IPS-20b (cell line): ENCODE results near the gene RHOB.
"Not testable (repeated sequence)": the region's sequence is repeated elsewhere in the genome, so short reads cannot be mapped to it uniquely, and the experiment has no call there.

Experiments used
- H3K27ac ChIP-seq: one replicate; pipeline ENCODE4 v1.5.1; 2013; ENCODE audit warnings: low read length
- H3K27me3 ChIP-seq: 2 replicates; pipeline ENCODE4 v1.6.1; 2013; ENCODE audit warnings: mild to moderate bottlenecking, low read length, inconsistent platforms; ENCODE audit not compliant: insufficient read depth
- H3K36me3 ChIP-seq: 2 replicates; pipeline ENCODE4 v1.6.1; 2013; ENCODE audit warnings: low read depth, mild to moderate bottlenecking, inconsistent platforms, low read length, moderate library complexity; ENCODE audit not compliant: insufficient read depth
- H3K4me1 ChIP-seq: 2 replicates; pipeline ENCODE4 v1.6.1; 2013; ENCODE audit warnings: mild to moderate bottlenecking, control low read depth, inconsistent platforms, low read length, moderate library complexity; ENCODE audit not compliant: insufficient read depth
- H3K4me3 ChIP-seq: 2 replicates; pipeline ENCODE4 v1.5.1; 2013; ENCODE audit warnings: mild to moderate bottlenecking, low read length, inconsistent platforms
- H3K9ac ChIP-seq: 2 replicates; pipeline ENCODE4 v1.6.1; 2013; ENCODE audit warnings: low read depth, mild to moderate bottlenecking, inconsistent platforms, low read length, moderate library complexity
- H3K9me3 ChIP-seq: 2 replicates; pipeline ENCODE4 v1.6.1; 2013; ENCODE audit warnings: mild to moderate bottlenecking, low read depth, low read length, inconsistent platforms; ENCODE audit not compliant: insufficient read depth

Gene RHOB

DNA sequence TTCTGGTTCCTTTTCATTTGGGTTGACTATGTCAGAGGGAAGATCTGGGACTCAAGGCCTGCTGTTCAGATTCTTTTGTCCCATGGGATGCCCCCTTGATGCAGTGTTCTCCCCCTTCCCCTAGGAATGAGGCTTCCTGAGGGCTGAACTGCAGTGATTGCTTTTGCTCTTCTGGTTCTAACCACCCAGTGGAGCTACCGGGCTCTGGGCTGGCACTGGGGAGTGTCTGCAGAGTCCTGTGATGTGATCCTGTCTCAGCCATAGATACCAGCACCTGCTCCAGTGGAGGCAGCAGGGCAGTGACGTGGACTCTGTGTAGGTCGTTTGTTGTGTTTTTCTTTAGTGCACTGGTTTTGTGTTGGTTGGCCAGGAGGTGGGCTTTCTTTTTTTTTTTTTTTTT is 32.1 kb upstream of the RHOB start:
- H3K36me3 ChIP-seq: no peaks in the 10 kb centered on the region
- no peak overlapping the region for H3K4me3 ChIP-seq
- H3K27me3 ChIP-seq: no peaks in the 10 kb centered on the region
- no peaks in the 10 kb centered on the region for H3K9me3 ChIP-seq
- H3K9ac ChIP-seq: no peak overlapping the region
- H3K4me1 ChIP-seq: no peaks in the 10 kb centered on the region
- H3K27ac ChIP-seq: no peak overlapping the region

DNA sequence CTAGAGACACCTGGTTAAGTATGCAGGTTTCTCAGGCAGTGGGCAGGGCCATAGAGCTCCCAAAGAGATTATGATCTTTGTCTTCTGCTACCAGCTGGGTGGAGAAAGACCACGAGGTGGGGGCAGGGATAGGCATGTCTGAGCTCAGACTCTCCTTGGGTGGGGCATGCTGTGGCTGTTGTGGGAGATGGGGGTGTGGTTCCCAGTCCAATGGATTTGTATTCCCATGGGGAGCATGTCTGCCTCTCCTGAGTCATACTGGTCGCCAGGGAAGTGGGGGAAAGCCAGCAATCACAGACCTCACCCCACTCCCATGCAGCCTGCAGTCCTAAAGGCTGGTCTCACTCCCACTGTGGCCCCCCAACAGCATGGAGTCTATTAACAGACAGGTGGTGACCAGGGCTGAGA is 31.4 kb upstream of the RHOB start:
- H3K4me1 ChIP-seq: no peaks in the 10 kb centered on the region
- H3K27ac ChIP-seq: no peak overlapping the region
- no peaks in the 10 kb centered on the region for H3K27me3 ChIP-seq
- H3K36me3 ChIP-seq: no peaks in the 10 kb centered on the region
- no peaks in the 10 kb centered on the region for H3K9me3 ChIP-seq
- H3K4me3 ChIP-seq: no peak overlapping the region
- no peak overlapping the region for H3K9ac ChIP-seq

- no peak overlapping the region for H3K9ac ChIP-seq
- no peaks in the 10 kb centered on the region for H3K9me3 ChIP-seq
- H3K27ac ChIP-seq: no peak overlapping the region
- H3K4me1 ChIP-seq: no peaks in the 10 kb centered on the region
- H3K4me3 ChIP-seq: no peak overlapping the region
- no peaks in the 10 kb centered on the region for H3K27me3 ChIP-seq
- no peaks in the 10 kb centered on the region for H3K36me3 ChIP-seq
Observed at GRCh38 chr2:20416723-20417122, 30.2 kb upstream of the RHOB start.

GRCh38 chr2:20417230-20417821 is 29.5 kb upstream of the RHOB start:
- not testable (repeated sequence) for H3K4me1 ChIP-seq, H3K9ac ChIP-seq, H3K27ac ChIP-seq, H3K27me3 ChIP-seq, H3K9me3 ChIP-seq, H3K4me3 ChIP-seq, H3K36me3 ChIP-seq

- H3K27ac ChIP-seq: no peak overlapping the region
- no peak overlapping the region for H3K4me3 ChIP-seq
- no peaks in the 10 kb centered on the region for H3K27me3 ChIP-seq
- no peaks in the 10 kb centered on the region for H3K4me1 ChIP-seq
- H3K9ac ChIP-seq: no peak overlapping the region
- H3K36me3 ChIP-seq: no peaks in the 10 kb centered on the region
- H3K9me3 ChIP-seq: no peaks in the 10 kb centered on the region
Observed at GRCh38 chr2:20418519-20418918, 28.4 kb upstream of the RHOB start.

- Histone ChIP-seq H3K4me3 (no peak overlapping the region), H3K27ac (no peak overlapping the region), H3K9me3 (no peaks in the 10 kb centered on the region), H3K4me1 (no peaks in the 10 kb centered on the region), H3K9ac (no peak overlapping the region), H3K36me3 (no peaks in the 10 kb centered on the region), H3K27me3 (no peaks in the 10 kb centered on the region)
Observed at GRCh38 chr2:20419007-20419576, 27.8 kb upstream of the RHOB start.

DNA sequence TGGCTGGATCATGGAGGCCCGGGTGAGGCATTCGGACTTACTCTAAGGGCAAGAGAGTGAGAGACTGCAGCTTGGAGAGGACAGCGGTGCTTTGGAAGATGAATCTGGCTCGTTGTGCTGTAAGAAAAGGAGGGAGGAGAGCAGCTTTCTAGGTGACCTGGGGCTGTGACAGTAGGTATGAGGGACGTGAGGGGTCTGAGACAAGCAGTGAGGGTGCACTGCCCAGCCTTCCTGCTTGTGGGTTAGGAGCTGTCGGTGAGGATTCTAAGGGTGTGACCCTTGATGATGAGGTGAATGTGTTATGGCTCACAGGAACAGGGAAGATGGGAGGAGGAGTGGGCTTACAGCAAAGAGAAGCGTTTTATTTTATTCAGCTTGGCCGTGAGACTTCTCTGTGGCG is 27.1 kb upstream of the RHOB start:
- H3K9ac ChIP-seq: no peak overlapping the region
- H3K4me3 ChIP-seq: no peak overlapping the region
- no peaks in the 10 kb centered on the region for H3K27me3 ChIP-seq
- H3K9me3 ChIP-seq: no peaks in the 10 kb centered on the region
- no peaks in the 10 kb centered on the region for H3K36me3 ChIP-seq
- no peaks in the 10 kb centered on the region for H3K4me1 ChIP-seq
- H3K27ac ChIP-seq: no peak overlapping the region

DNA sequence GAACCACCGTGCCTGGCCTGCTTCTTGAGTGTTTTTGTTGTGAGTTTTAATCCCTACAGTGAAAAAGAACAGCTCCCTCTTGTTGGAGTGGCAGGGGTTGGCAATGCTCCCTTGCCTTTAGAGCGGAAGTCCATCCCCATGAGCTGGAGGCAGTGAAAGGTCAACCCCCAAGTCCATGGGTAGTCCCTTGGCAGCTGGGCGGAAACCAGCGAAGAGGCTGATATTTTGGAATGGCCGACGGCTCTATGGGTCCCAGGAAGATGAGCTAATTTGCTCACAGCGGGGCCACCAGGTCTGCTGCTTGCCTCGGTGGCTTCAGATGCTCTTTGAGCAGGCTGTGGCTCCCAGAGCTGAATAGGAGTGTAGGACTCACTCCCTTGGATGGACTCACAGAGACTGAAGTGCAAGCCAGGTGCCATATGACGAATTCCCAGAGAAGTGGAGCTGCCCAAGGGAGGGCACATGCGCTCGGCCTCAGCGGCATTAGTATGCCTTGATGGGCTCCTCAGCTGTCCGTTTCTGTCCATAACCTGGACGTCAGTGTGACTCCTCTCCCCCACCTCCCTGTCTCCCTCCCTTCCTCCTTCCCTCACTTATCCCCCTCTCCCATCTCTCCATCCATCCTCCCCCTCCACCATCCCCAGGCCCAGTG is 25.4 kb upstream of the RHOB start:
- Histone ChIP-seq H3K4me3 (no peak overlapping the region), H3K27ac (no peak overlapping the region), H3K4me1 (no peaks in the 10 kb centered on the region), H3K27me3 (no peaks in the 10 kb centered on the region), H3K36me3 (no peaks in the 10 kb centered on the region), H3K9ac (no peak overlapping the region), H3K9me3 (no peaks in the 10 kb centered on the region)

DNA sequence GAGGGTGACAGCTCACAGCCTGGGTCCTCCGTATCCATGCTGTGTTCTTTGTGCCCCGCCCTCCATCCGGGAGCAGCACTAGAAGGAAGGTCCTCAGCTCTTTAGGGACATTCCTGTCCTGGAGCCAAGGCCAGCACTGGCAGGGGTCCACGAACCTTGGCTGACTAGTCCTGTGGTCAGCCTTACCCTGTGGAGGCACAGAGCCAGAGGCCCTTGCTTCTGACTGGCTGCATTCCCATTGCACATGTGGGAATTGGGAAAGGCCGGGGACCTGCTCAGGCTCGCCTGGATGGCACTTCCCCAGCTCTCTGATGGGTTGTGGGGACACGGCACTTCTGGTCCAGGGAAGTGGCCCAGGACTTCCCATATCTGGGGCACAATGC is 24.9 kb upstream of the RHOB start:
- no peak overlapping the region for H3K27ac ChIP-seq
- H3K9ac ChIP-seq: no peak overlapping the region
- no peaks in the 10 kb centered on the region for H3K4me1 ChIP-seq
- H3K9me3 ChIP-seq: no peaks in the 10 kb centered on the region
- no peaks in the 10 kb centered on the region for H3K36me3 ChIP-seq
- H3K27me3 ChIP-seq: no peaks in the 10 kb centered on the region
- H3K4me3 ChIP-seq: no peak overlapping the region

DNA sequence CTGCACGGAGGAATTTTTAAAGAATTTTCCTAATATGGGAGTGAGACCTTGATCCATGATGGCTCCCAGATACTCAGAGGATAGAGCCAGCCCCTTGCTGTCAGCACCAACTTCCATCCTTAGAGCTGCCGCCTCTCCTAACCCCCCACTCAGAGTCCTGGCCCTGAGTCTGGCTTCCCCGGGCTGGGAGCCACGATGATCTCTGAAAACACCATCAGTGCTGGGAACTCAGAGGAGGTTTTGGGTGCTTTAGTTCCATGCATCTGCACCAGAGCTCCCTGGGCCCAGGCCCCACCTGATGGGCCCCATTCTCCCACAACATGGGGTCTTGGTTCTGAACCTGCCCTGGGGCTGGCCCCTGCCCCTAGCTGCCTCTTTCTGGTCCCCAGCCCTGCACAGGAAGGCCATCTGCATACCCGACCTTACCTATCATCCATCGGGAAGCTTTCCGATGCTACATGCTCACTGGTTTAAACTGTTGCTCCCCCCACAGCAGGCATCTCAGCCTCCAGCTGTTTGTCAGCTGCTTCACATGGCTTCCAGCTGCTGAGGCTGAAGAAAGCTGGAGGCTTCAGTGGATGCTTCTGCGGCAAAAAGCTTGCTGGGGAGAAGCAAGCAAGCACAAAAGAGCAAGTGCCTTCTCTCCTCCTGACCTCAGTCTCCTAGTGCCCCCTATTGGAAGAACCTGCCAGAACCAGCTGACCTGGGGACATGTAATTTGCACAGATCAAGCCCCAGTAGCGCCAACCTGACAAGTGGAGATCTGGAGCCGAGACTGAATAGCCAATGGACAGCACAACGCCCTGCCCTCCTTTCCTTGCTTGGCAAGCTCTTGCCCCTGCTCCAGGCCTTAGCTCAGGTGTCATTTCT is 24.2 kb upstream of the RHOB start:
- no peak overlapping the region for H3K9ac ChIP-seq
- H3K27me3 ChIP-seq: no peaks in the 10 kb centered on the region
- no peak overlapping the region for H3K4me3 ChIP-seq
- H3K4me1 ChIP-seq: no peaks in the 10 kb centered on the region
- H3K9me3 ChIP-seq: no peaks in the 10 kb centered on the region
- H3K27ac ChIP-seq: no peak overlapping the region
- H3K36me3 ChIP-seq: no peaks in the 10 kb centered on the region

- H3K9me3 ChIP-seq: no peaks in the 10 kb centered on the region
- no peaks in the 10 kb centered on the region for H3K27me3 ChIP-seq
- no peaks in the 10 kb centered on the region for H3K36me3 ChIP-seq
- H3K4me1 ChIP-seq: no peaks in the 10 kb centered on the region
- H3K4me3 ChIP-seq: no peak overlapping the region
- H3K9ac ChIP-seq: no peak overlapping the region
- H3K27ac ChIP-seq: no peak overlapping the region
Observed at GRCh38 chr2:20423359-20423758, 23.5 kb upstream of the RHOB start.

GRCh38 chr2:20423847-20424246 is 23.0 kb upstream of the RHOB start:
- Histone ChIP-seq H3K4me1 (no peaks in the 10 kb centered on the region), H3K36me3 (no peaks in the 10 kb centered on the region), H3K27ac (no peak overlapping the region), H3K9ac (no peak overlapping the region), H3K9me3 (no peaks in the 10 kb centered on the region), H3K4me3 (no peak overlapping the region), H3K27me3 (no peaks in the 10 kb centered on the region)
